Keratinocyte (primary cell): ENCODE data around the gene GPR152. TPM values are rescaled to one million over a fixed set of nuclear protein-coding genes. Genes with fewer than 3 reads are reported as not detected.
"Not testable (repeated sequence)": the region's sequence is repeated elsewhere in the genome, so short reads cannot be mapped to it uniquely, and the experiment has no call there.

ENCODE experiments used
- DNase-seq: peaks from one replicate; pipeline ENCODE4 v3.0.0-alpha.2; 2011; ENCODE audit warnings: low read depth, missing footprints, low spot score
- FAIRE-seq: peaks from 2 replicates; lab custom pipeline; 2011; peaks lifted over from hg19 to GRCh38; lab: Jason Lieb, UNC
- H2AFZ ChIP-seq: 2 replicates; pipeline ENCODE4 v1.6.0; 2012; ENCODE audit warnings: low read length, control low read depth, inconsistent platforms; ENCODE audit not compliant: control insufficient read depth
- H3K27ac ChIP-seq: 2 replicates; pipeline ENCODE4 v1.5.1; 2011; ENCODE audit warnings: low read length; ENCODE audit not compliant: control insufficient read depth, insufficient read depth
- H3K27me3 ChIP-seq: 3 replicates; pipeline ENCODE4 v1.6.0; 2011; ENCODE audit warnings: low read length; ENCODE audit not compliant: control insufficient read depth, insufficient read depth; ENCODE audit errors: extremely low read depth
- H3K36me3 ChIP-seq, 2 experiments: 2 replicates in 1 of 2; 3 replicates in 1 of 2; pipeline ENCODE4 v1.5.1; 2011; ENCODE audit warnings: low read length in 2 of 2, mild to moderate bottlenecking in 1 of 2; ENCODE audit not compliant: control insufficient read depth in 2 of 2, insufficient read depth in 2 of 2; ENCODE audit errors: extremely low read depth in 1 of 2
- H3K4me1 ChIP-seq: 3 replicates; pipeline ENCODE4 v1.5.1; 2011; ENCODE audit warnings: low read length; ENCODE audit not compliant: control insufficient read depth, insufficient read depth; ENCODE audit errors: extremely low read depth
- H3K4me2 ChIP-seq: 3 replicates; pipeline ENCODE4 v1.6.0; 2011; ENCODE audit warnings: low read depth, low read length; ENCODE audit not compliant: control insufficient read depth, insufficient read depth; ENCODE audit errors: extremely low read depth
- H3K4me3 ChIP-seq, 3 experiments: fragments of 200-600 bp in 1 of 3; sonication (generic) in 1 of 3; 2 replicates in 2 of 3; 3 replicates in 1 of 3; pipeline ENCODE4 v1.5.1; 2011 to 2016; ENCODE audit warnings: low read length in 3 of 3, mild to moderate bottlenecking in 3 of 3, control low read depth in 2 of 3, inconsistent platforms in 1 of 3, low read depth in 1 of 3, mixed read lengths in 1 of 3, mixed run types in 1 of 3, moderate library complexity in 1 of 3; ENCODE audit not compliant: control insufficient read depth in 2 of 3, insufficient read depth in 2 of 3; ENCODE audit errors: extremely low read depth in 1 of 3
- H3K79me2 ChIP-seq: 2 replicates; pipeline ENCODE4 v1.6.0; 2012; ENCODE audit warnings: low read length; ENCODE audit not compliant: control insufficient read depth, insufficient read depth
- H3K9ac ChIP-seq: 3 replicates; pipeline ENCODE4 v1.6.0; 2011; ENCODE audit warnings: low read length; ENCODE audit not compliant: control insufficient read depth, insufficient read depth; ENCODE audit errors: extremely low read depth
- H3K9me1 ChIP-seq: 3 replicates; pipeline ENCODE4 v1.6.0; 2011; ENCODE audit warnings: low read length; ENCODE audit not compliant: control insufficient read depth, insufficient read depth; ENCODE audit errors: extremely low read depth
- H3K9me3 ChIP-seq: 2 replicates; pipeline ENCODE4 v1.5.1; 2012; ENCODE audit warnings: low read depth, low read length; ENCODE audit not compliant: control insufficient read depth
- H4K20me1 ChIP-seq: 3 replicates; pipeline ENCODE4 v1.6.0; 2011; ENCODE audit warnings: low read length; ENCODE audit not compliant: control insufficient read depth, insufficient read depth; ENCODE audit errors: extremely low read depth
- EZH2 ChIP-seq: IDR thresholded peaks from one replicate; pipeline ENCODE4 v1.6.1; 2012; ENCODE audit warnings: inconsistent platforms, mild to moderate bottlenecking, low read length, moderate library complexity
- dilution Hi-C: fragments of 300-500 bp; cut with MboI; formaldehyde crosslinking; loops from one replicate; pipeline ENCODE4 v1.7.0; 2020; ENCODE audit warnings: low sequenced_read_pairs; ENCODE audit not compliant: extremely low pct_ligation_motif_present
- polyA plus RNA-seq, 5 experiments: library from polyadenylated mRNA; depleted of rRNA in 3 of 5; stranded (reverse) in 3 of 5; stranded (forward) in 1 of 5; unstranded in 1 of 5; fragments of >200 nt; gene quantifications; 1 replicate in 1 of 5; 2 replicates in 3 of 5; 3 replicates in 1 of 5; pipeline versions ENCODE4 v1.2.1 to v1.2.3, GENCODE V29; 2011 to 2012; ENCODE audit warnings: missing spikeins in 2 of 5, low read depth in 1 of 5, low replicate concordance in 1 of 5
- TF ChIP-seq, protein P1 (sequence below), 3 experiments: IDR thresholded peaks in 1 of 3; conservative IDR thresholded peaks in 1 of 3; optimal IDR thresholded peaks in 1 of 3; 2 replicates in 2 of 3; 3 replicates in 1 of 3; pipeline versions ENCODE3 to v1.5.1; 2011; ENCODE audit warnings: low read length in 3 of 3, mild to moderate bottlenecking in 3 of 3, moderate library complexity in 2 of 3, control low read depth in 1 of 3, inconsistent platforms in 1 of 3; ENCODE audit not compliant: insufficient read depth in 2 of 3; ENCODE audit errors: extremely low read depth in 1 of 3

GPR152 gene
- polyA plus RNA-seq, 1 donor (not counting 4 experiments of a cell fraction or from before 2014, with no cell fraction given): not detected

GRCh38 chr11:67476692-67477091 lies 24.2 kb upstream of the GPR152 start:
- H3K79me2 ChIP-seq, dilution Hi-C loops, H3K9me1 ChIP-seq, H3K27me3 ChIP-seq, H2AFZ ChIP-seq, H3K4me1 ChIP-seq, H3K4me2 ChIP-seq, H3K27ac ChIP-seq, H3K4me3 ChIP-seq, H3K36me3 ChIP-seq, DNase-seq, H4K20me1 ChIP-seq, H3K9me3 ChIP-seq, FAIRE-seq, H3K9ac ChIP-seq: not testable (repeated sequence)

DNA sequence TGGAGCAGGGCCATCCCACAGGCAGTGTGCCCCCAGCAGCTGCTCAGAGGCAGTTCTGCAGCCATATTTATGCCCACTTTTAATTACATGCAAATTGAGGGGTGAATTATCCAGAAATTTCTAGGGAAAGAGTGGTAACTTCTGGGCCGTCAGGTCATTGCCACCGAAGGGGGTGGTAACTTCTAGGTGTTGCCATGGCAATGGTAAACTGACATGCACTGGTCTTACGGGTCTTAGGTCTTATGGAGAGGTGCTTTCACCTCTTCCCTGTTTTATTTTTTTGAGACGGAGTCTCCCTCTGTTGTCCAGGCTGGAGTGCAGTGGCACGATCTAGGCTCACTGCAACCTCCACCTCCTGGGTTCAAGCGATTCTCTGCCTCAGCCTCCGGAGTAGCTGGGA lies 20.4 kb upstream of the GPR152 start:
- no peaks in the 10 kb centered on the region for H3K79me2 ChIP-seq
- TF ChIP-seq EZH2: no peak
- TF ChIP-seq, protein P1, sequence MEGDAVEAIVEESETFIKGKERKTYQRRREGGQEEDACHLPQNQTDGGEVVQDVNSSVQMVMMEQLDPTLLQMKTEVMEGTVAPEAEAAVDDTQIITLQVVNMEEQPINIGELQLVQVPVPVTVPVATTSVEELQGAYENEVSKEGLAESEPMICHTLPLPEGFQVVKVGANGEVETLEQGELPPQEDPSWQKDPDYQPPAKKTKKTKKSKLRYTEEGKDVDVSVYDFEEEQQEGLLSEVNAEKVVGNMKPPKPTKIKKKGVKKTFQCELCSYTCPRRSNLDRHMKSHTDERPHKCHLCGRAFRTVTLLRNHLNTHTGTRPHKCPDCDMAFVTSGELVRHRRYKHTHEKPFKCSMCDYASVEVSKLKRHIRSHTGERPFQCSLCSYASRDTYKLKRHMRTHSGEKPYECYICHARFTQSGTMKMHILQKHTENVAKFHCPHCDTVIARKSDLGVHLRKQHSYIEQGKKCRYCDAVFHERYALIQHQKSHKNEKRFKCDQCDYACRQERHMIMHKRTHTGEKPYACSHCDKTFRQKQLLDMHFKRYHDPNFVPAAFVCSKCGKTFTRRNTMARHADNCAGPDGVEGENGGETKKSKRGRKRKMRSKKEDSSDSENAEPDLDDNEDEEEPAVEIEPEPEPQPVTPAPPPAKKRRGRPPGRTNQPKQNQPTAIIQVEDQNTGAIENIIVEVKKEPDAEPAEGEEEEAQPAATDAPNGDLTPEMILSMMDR (optimal IDR thresholded peaks at IDR 0.05 in 1 of 3, IDR thresholded peaks at IDR 0.05 in 1 of 3, conservative IDR thresholded peaks at IDR 0.05 in 1 of 3; ENCODE audit: extremely low read depth in 1 of 3, insufficient read depth in 2 of 3, low read length in 3 of 3): no peak
- DNase-seq: no peak
- no peaks in the 10 kb centered on the region for H3K36me3 ChIP-seq
- no peaks in the 10 kb centered on the region for H3K9me3 ChIP-seq
- H3K9me1 ChIP-seq: no peaks in the 10 kb centered on the region
- dilution Hi-C loops: no loop called here
- no peaks in the 10 kb centered on the region for H4K20me1 ChIP-seq
- no peak overlapping the region for H2AFZ ChIP-seq
- no peak overlapping the region for H3K4me2 ChIP-seq
- no peak for FAIRE-seq
- H3K4me3 ChIP-seq: no peak overlapping the region
- no peak overlapping the region for H3K27ac ChIP-seq
- no peaks in the 10 kb centered on the region for H3K27me3 ChIP-seq
- no peak overlapping the region for H3K9ac ChIP-seq
- peaks cover under 1% of the 10 kb centered on the region for H3K4me1 ChIP-seq

- H3K36me3 ChIP-seq: peaks cover 0 to 5% of the 10 kb centered on the region in 2 experiments
- H3K4me3 ChIP-seq: no peak overlapping the region
- H3K27me3 ChIP-seq: no peaks in the 10 kb centered on the region
- H3K9me3 ChIP-seq: no peaks in the 10 kb centered on the region
- dilution Hi-C loops: no loop called here
- H2AFZ ChIP-seq: no peak overlapping the region
- no peak overlapping the region for H3K27ac ChIP-seq
- H3K9me1 ChIP-seq: no peaks in the 10 kb centered on the region
- no peak overlapping the region for H3K4me2 ChIP-seq
- no peaks in the 10 kb centered on the region for H4K20me1 ChIP-seq
- peaks cover 6% of the 10 kb centered on the region for H3K4me1 ChIP-seq
- DNase-seq: no peak
- no peak overlapping the region for H3K9ac ChIP-seq
- no peak for TF ChIP-seq EZH2
- TF ChIP-seq, protein P1 (optimal IDR thresholded peaks at IDR 0.05 in 1 of 3, IDR thresholded peaks at IDR 0.05 in 1 of 3, conservative IDR thresholded peaks at IDR 0.05 in 1 of 3; ENCODE audit: extremely low read depth in 1 of 3, insufficient read depth in 2 of 3, low read length in 3 of 3): no peak
- FAIRE-seq: no peak
- H3K79me2 ChIP-seq: no peaks in the 10 kb centered on the region
Observed at GRCh38 chr11:67470337-67471002, 17.9 kb upstream of the GPR152 start.
